ENCODE measurements around the gene DEFB114. TPM values are rescaled to one million over a fixed set of nuclear protein-coding genes. Genes with fewer than 3 reads are reported as not detected.

Gene DEFB114
- total RNA-seq, 4 donors from 2014 or later, result not detected

GRCh38 chr6:49939993-49940498 lies 23.9 kb downstream of the DEFB114 start:
- peaks cover 0 to 2% (median 0%) of the 10 kb centered on the region in 3 donors for H3K9me3 ChIP-seq
- WGBS, 2 donors (ENCODE audit: low coverage in 1 of 2), result 51 to 89% methylated on average over 3 of the region's 3 CpGs
- no peaks in the 10 kb centered on the region for H3K36me3 ChIP-seq
- TF ChIP-seq EP300 (IDR thresholded peaks at IDR 0.05) (no peak), CTCF (IDR thresholded peaks at IDR 0.05) (no peak), POLR2A (IDR thresholded peaks at IDR 0.05) (no peak), POLR2AphosphoS5 (IDR thresholded peaks at IDR 0.05) (no peak)
- no peak for ATAC-seq
- H3K4me1 ChIP-seq, result no peaks in the 10 kb centered on the region
- no peaks in the 10 kb centered on the region for H3K27me3 ChIP-seq
- no peak overlapping the region for H3K27ac ChIP-seq
- H3K4me3 ChIP-seq, result no peak overlapping the region

GRCh38 chr6:49937811-49938210 lies 26.2 kb downstream of the DEFB114 start:
- no peak overlapping the region for H3K27ac ChIP-seq
- H3K4me1 ChIP-seq, result no peaks in the 10 kb centered on the region
- no peaks in the 10 kb centered on the region for H3K36me3 ChIP-seq
- ATAC-seq, result no peak
- peaks cover 4% of the 10 kb centered on the region for H3K27me3 ChIP-seq
- H3K9me3 ChIP-seq, result no peaks in the 10 kb centered on the region
- TF ChIP-seq POLR2AphosphoS5 (IDR thresholded peaks at IDR 0.05), result no peak
- no peak overlapping the region for H3K4me3 ChIP-seq

- H3K36me3 ChIP-seq, result no peaks in the 10 kb centered on the region
- TF ChIP-seq POLR2A (IDR thresholded peaks at IDR 0.05), result no peak
- no peak for TF ChIP-seq CTCF (IDR thresholded peaks at IDR 0.05)
- no peak for TF ChIP-seq POLR2AphosphoS5 (IDR thresholded peaks at IDR 0.05)
- TF ChIP-seq EP300 (IDR thresholded peaks at IDR 0.05), result no peak
- no peak for ATAC-seq
- no peak overlapping the region for H3K4me3 ChIP-seq
- no peaks in the 10 kb centered on the region for H3K9me3 ChIP-seq
- no peaks in the 10 kb centered on the region for H3K4me1 ChIP-seq
- peaks cover 4% of the 10 kb centered on the region for H3K27me3 ChIP-seq
- 70 to 76% methylated on average over 2 of the region's 2 CpGs for whole genome bisulfite sequencing, 2 donors (ENCODE audit: low coverage in 1 of 2)
- no peak overlapping the region for H3K27ac ChIP-seq
Observed at GRCh38 chr6:49937017-49937416, 26.9 kb downstream of the DEFB114 start.

GRCh38 chr6:49935387-49935786 lies 28.6 kb downstream of the DEFB114 start:
- ATAC-seq, result no peak
- TF ChIP-seq EP300 (IDR thresholded peaks at IDR 0.05), result no peak
- no peak for TF ChIP-seq CTCF (IDR thresholded peaks at IDR 0.05)
- TF ChIP-seq POLR2A (IDR thresholded peaks at IDR 0.05), result no peak
- no peak for TF ChIP-seq POLR2AphosphoS5 (IDR thresholded peaks at IDR 0.05)
- H3K27me3 ChIP-seq, result peaks cover 4% of the 10 kb centered on the region
- no peaks in the 10 kb centered on the region for H3K4me1 ChIP-seq
- no peak overlapping the region for H3K27ac ChIP-seq
- H3K4me3 ChIP-seq, result no peak overlapping the region
- H3K36me3 ChIP-seq, result no peaks in the 10 kb centered on the region
- H3K9me3 ChIP-seq, result no peaks in the 10 kb centered on the region
- 73 to 90% methylated on average over 3 of the region's 3 CpGs for WGBS, 2 donors (ENCODE audit: low coverage in 1 of 2)

- H3K27ac ChIP-seq, result no peak overlapping the region
- H3K4me1 ChIP-seq, result no peaks in the 10 kb centered on the region
- H3K27me3 ChIP-seq, result peaks cover 4% of the 10 kb centered on the region
- WGBS, 2 donors (ENCODE audit: low coverage in 1 of 2), result 44 to 86% methylated on average over 1 of the region's 1 CpG
- no peak overlapping the region for H3K4me3 ChIP-seq
- TF ChIP-seq POLR2AphosphoS5 (IDR thresholded peaks at IDR 0.05) (no peak), EP300 (IDR thresholded peaks at IDR 0.05) (no peak), POLR2A (IDR thresholded peaks at IDR 0.05) (no peak), CTCF (IDR thresholded peaks at IDR 0.05) (no peak)
- H3K9me3 ChIP-seq, result no peaks in the 10 kb centered on the region
- H3K36me3 ChIP-seq, result no peaks in the 10 kb centered on the region
- ATAC-seq, result no peak
Observed at GRCh38 chr6:49934770-49935169, 29.2 kb downstream of the DEFB114 start.

Data from gastroesophageal sphincter (tissue), 4 donors.